GM19455 (cell line): ENCODE measurements around the gene CCM2L.

Experiments used
- ATAC-seq: cut with Tn5 transposase; IDR thresholded peaks from one replicate; pipeline ENCODE4 v1.9.1; 2021; ENCODE audit not compliant: unreplicated experiment

CCM2L gene

GRCh38 chr20:32056708-32057483, 46.7 kb downstream of the CCM2L start:
- ATAC-seq, result no peak

- no peak for ATAC-seq
These were observed 47.5 kb downstream of the CCM2L start for GRCh38 chr20:32057656-32058184.

DNA sequence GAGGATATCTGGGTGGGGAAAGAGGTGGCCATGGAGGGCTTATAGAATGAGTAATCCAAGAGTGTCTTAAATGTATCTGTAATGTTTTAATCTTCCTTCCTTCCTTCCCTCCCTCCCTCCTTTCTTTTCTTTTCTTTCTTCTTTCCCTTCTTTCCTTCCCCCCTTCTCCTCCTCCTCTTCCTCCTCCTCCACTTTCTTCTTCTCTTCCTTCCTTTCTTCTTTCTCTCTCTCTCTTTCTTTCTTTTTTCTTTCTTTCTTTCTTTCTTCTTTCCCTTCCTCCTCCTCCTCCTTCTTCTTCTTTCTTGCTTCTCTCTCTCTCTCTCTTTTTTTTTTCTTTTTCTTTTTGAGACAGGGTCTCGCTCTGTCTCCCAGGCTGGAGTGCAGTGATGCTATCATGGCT, 49.0 kb downstream of the CCM2L start:
- no peak for ATAC-seq

DNA sequence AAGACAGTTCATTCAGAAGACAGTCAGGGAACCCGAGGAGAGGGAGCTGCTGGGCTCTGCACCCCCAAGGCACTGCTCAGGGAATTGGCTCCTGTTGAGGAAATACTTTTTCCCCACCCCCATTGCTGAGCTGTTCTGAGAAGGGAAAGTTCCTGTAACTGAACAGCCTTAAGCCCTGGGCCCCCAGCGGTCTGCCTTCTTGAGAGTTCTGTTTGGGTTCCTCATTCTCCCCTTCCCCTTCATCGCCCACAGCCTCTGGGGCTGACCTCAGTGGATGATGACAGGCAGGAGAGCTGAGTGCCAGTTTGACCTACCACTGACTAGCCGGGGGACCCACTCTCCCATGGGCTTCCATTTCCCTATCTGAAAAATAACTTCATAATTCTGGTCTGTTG, 52.5 kb downstream of the CCM2L start:
- no peak for ATAC-seq

GRCh38 chr20:32063695-32064094, 53.5 kb downstream of the CCM2L start:
- ATAC-seq, result no peak

GRCh38 chr20:32064667-32065066, 54.4 kb downstream of the CCM2L start:
- no peak for ATAC-seq

DNA sequence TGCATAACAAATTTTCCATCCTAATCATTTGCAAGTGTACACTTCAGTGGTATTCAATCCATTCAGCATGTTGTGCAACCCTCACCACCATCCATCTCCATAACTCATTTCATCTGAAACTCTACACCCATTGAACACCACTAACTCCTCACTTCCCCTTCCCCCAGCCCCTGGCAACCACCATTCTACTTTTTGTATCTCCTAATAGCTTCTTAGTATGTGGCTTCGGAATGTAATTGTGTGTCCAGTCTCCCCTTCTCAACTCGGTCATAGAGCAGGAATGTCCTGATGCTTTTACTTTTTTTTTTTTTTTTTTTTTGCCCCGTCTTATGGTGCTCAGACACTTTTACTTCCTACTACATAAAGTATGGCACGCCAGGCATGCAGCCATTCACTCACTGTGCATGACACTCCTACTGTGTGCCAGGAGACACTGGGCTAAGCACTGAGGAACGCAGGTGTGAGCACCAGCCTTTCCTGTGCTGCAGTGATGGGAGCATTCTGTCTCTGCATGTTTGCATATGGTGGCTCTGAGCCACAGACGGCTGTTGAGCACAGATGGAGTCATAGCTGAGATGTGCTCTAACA, 57.1 kb downstream of the CCM2L start:
- no peak for ATAC-seq

GRCh38 chr20:32068174-32068573, 57.9 kb downstream of the CCM2L start:
- no peak for ATAC-seq

- ATAC-seq, result no peak
These were observed 59.5 kb downstream of the CCM2L start for GRCh38 chr20:32069711-32070110.

DNA sequence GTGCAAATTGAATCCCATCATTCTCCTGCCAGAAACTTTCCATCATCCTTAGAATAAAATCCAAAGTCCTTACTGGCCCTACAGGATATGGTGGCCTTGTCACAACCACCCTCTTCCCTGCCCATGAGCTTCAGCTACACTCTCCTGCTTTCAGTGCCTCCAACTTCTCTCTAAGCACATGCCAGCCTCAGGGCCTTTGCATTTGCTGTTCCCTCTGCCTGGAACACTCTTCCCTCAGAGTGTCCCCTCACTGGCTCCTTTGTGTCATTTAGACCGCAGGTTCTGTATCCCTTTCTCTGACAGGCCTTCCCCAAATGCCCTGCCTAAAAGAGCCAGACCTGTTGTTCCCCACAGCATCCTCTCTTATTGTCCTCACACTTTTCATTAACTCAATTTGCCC, 60.0 kb downstream of the CCM2L start:
- no peak for ATAC-seq

DNA sequence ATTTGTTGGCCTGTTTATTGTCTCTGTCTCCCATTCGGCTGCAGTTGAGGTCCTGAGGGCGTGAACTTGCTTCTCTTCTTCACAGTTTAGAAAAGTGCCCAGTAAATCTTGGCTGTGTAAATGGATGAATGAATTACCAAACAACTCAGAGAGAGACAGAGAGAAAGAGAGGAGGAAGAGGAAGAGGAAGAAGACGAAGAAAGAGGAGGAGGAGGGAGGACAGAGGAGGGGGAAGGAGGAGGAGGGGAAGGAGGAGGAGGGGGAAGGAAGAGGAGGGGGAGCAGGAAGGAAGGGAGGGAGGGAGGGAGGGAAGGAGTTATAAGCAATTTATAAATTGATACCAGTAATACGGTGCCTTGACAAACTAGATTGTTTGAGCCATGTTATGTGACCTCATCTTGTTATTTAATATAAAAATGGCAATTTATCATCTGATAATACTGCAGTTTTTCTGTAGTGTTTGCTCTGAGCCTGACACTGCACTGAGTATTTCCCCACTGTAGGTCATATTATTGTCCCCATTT, 60.5 kb downstream of the CCM2L start:
- no peak for ATAC-seq

GRCh38 chr20:32071395-32072167, 61.3 kb downstream of the CCM2L start:
- no peak for ATAC-seq

DNA sequence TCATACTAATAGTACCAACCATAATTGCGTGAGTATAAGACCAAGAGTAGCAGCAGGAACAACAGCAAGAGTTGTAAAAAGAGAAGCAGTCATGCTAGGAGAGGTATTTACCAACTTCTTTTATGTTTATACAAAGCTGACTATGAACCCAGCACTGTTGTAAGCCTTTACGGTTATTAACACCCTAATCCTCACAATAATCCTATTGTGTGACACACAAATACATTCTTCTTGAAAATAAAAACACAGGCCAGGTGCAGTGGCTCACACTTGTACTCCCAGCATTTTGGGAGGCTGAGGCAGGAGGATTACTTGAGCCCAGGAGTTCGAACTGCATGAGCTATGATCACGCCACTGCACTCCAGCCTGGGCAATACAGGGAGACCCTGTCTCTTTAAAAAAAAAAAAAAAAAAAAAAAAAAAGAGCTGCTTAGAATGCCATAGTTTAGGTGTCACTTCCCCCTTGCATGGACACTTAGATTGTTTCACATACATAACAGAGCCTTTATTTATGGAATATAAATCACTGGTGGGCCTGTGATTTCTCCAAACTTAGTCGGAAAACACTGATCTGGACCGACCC, 62.0 kb downstream of the CCM2L start:
- ATAC-seq, result no peak

DNA sequence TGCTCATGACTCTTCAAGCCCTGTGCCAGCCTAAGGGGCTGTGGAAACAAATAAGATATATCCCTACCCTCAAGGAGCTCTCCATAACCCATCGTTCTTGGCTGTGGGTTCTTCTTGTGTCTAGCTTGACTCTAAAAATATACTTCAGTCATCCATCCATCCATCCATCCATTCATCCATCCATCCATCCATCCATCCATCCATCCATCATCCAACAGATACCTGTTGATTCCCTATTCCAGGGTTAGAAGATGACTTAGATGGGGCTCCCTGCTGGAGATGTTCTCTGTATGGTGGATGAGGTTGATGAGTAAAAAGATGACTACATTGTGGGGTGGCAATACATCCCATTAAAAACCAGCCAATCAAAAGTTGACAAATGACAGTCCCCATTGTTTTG, 65.3 kb downstream of the CCM2L start:
- ATAC-seq, result no peak

GRCh38 chr20:32077190-32077589, 67.0 kb downstream of the CCM2L start:
- no peak for ATAC-seq

- no peak for ATAC-seq
These were observed 68.1 kb downstream of the CCM2L start for GRCh38 chr20:32078322-32078721.

- no peak for ATAC-seq
These were observed 68.6 kb downstream of the CCM2L start for GRCh38 chr20:32078791-32079190.

GRCh38 chr20:32079655-32080109, 69.4 kb downstream of the CCM2L start:
- ATAC-seq, result no peak

GRCh38 chr20:32080783-32081182, 70.5 kb downstream of the CCM2L start:
- ATAC-seq, result no peak
